Endothelial cell (in vitro differentiated cells): ENCODE results near the gene H1-8. TPM values are rescaled to one million over a fixed set of nuclear protein-coding genes. Genes with fewer than 3 reads are reported as not detected.

Experiments
- DNase-seq: peaks from one replicate; pipeline ENCODE4 v3.0.0; 2021; ENCODE audit warnings: low spot score
- H3K27ac Mint-ChIP-seq: one replicate; pipeline ENCODE4 v1.8.0; 2021; ENCODE audit warnings: mixed read lengths, inconsistent platforms; ENCODE audit not compliant: unreplicated experiment
- H3K27me3 Mint-ChIP-seq: one replicate; pipeline ENCODE4 v1.8.0; 2021; ENCODE audit warnings: mild to moderate bottlenecking, moderate library complexity, mixed read lengths, inconsistent platforms; ENCODE audit not compliant: unreplicated experiment
- H3K36me3 Mint-ChIP-seq: one replicate; pipeline ENCODE4 v1.8.0; 2021; ENCODE audit warnings: mild to moderate bottlenecking, low read depth, mixed read lengths, inconsistent platforms; ENCODE audit not compliant: unreplicated experiment
- H3K4me1 Mint-ChIP-seq: one replicate; pipeline ENCODE4 v1.8.0; 2021; ENCODE audit warnings: mild to moderate bottlenecking, mixed read lengths, inconsistent platforms; ENCODE audit not compliant: unreplicated experiment
- H3K4me3 Mint-ChIP-seq: one replicate; pipeline ENCODE4 v1.8.0; 2021; ENCODE audit warnings: mild to moderate bottlenecking, mixed read lengths, inconsistent platforms; ENCODE audit not compliant: unreplicated experiment
- H3K9me3 Mint-ChIP-seq: one replicate; pipeline ENCODE4 v1.8.0; 2021; ENCODE audit warnings: mixed read lengths, inconsistent platforms; ENCODE audit not compliant: unreplicated experiment
- CTCF ChIP-seq: fragments of 200-600 bp; sonication (generic); IDR thresholded peaks from one replicate; pipeline ENCODE4 v1.5.0; 2021; ENCODE audit warnings: antibody characterized with exemption; ENCODE audit not compliant: unreplicated experiment
- total RNA-seq: library from RNA; stranded (reverse); fragmentation: NEBNext Ultra II Directional; extraction: Animal tissue kit (Norgen Biotek cat#: 25700); gene quantifications from one replicate; pipeline ENCODE4 v1.2.1, GENCODE V29; 2021; ENCODE audit not compliant: unreplicated experiment

H1-8 gene
- total RNA-seq, 1 donor from 2014 or later: 2.7 TPM

DNA sequence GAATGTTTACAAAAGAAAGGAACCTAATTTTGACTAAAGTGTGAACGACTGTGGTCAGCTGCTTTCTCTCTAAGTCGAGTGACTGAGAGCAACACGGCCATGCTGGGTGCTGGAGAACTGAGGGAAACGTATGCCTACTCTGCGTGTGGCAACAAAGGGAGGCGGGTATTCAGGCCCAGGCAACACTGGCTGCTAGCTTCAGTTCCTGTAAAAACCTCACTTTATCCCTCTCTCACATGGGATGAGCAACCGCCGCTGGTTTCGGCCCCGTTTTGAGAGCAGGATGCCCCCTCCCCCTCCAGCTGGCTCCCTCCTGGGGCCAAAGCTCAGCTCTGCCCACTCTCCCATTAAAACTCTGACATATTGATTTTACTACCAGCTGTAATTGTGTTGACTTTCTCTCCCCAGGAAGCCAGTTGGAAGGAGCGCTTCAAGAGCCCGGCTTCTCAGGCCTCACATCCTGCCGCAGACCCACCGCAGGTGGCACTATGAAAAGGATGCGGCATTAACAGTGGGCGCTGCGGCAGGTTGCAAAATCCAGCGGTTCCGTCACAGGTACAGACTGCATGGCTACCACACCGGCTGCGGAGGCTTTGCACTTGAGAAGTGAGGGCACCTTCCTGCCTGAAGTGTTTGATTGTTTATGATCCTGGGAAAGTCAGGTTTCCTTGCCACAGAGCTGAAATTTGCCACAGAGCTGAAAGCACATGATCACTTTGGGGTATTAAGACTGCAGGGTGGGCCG lies 50.8 kb downstream of the H1-8 start:
- Mint-ChIP-seq H3K4me3 (peak overlapping the region; percentile 53), H3K27ac (peak overlapping the region; percentile 87), H3K36me3 (peaks cover 25% of the 10 kb centered on the region), H3K27me3 (peaks cover 8% of the 10 kb centered on the region), H3K9me3 (no peaks in the 10 kb centered on the region), H3K4me1 (peaks cover 75% of the 10 kb centered on the region)
- DNase-seq: no peak
- no peak for TF ChIP-seq CTCF

DNA sequence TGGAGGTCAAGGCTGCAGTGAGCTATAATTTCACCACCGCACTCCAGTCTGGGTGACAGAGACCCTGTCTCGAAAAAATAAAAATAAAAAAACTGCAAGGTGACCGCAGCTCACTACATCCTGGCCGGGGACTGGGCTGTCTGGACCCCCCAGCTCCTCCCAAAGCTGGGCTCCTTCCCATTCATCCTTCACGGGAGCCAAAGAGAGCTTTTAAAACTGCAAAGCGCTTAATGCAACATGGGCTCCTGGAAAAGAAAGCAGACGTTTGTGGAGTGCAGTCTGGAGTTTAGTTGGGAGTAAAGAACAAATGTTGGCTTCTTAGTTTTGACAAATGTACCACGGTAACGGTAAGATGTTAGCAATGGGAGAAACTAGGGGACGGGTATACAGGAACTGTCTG lies 51.4 kb downstream of the H1-8 start:
- peaks cover 30% of the 10 kb centered on the region for H3K36me3 Mint-ChIP-seq
- peak overlapping the region; percentile 87 for H3K27ac Mint-ChIP-seq
- no peak for TF ChIP-seq CTCF
- no peaks in the 10 kb centered on the region for H3K9me3 Mint-ChIP-seq
- H3K4me3 Mint-ChIP-seq: peak overlapping the region; percentile 53
- H3K27me3 Mint-ChIP-seq: peaks cover 8% of the 10 kb centered on the region
- DNase-seq: no peak
- peaks cover 81% of the 10 kb centered on the region for H3K4me1 Mint-ChIP-seq

DNA sequence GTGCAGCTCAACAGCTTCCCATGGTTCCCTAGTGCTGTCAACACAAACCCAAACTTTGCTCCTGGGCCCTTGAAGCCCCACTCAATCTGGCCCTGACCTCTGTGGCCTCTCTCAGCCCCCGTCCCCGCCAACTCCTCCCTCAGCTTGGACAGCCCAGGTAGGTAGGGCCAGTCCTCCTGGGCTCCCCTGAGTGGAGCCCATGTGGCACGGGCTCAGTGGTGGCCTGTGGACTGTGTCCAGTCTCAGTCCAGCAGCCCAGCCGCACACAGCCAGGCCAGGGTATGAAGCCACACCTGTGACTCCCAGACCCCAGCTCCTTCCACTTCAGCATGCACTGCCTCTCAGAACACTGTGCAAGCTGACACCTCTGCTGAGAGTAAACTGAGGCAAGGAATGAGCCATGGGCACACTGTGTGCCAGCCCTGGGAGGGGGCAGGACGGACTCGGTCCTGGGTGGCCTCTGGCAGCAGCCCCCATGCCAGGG lies 52.0 kb downstream of the H1-8 start:
- Mint-ChIP-seq H3K9me3 (no peaks in the 10 kb centered on the region), H3K27ac (peak overlapping the region; percentile 70), H3K36me3 (peaks cover 32% of the 10 kb centered on the region), H3K4me3 (peak overlapping the region; percentile 81), H3K27me3 (peaks cover 8% of the 10 kb centered on the region), H3K4me1 (peaks cover 85% of the 10 kb centered on the region)
- TF ChIP-seq CTCF: no peak
- DNase-seq: no peak

GRCh38 chr3:129595544-129596193 lies 52.7 kb downstream of the H1-8 start:
- Mint-ChIP-seq H3K27me3 (peaks cover 10% of the 10 kb centered on the region), H3K27ac (peak overlapping the region; percentile 70), H3K9me3 (no peaks in the 10 kb centered on the region), H3K4me3 (peak overlapping the region; percentile 81), H3K36me3 (peaks cover 32% of the 10 kb centered on the region), H3K4me1 (peaks cover 85% of the 10 kb centered on the region)
- no peak for DNase-seq
- TF ChIP-seq CTCF: no peak
